Transverse colon (tissue), 4 donors: ENCODE measurements around the gene MIF4GD. TPM values are rescaled to one million over a fixed set of nuclear protein-coding genes. Genes with fewer than 3 reads are reported as not detected.
"Not testable (repeated sequence)": the region's sequence is repeated elsewhere in the genome, so short reads cannot be mapped to it uniquely, and the experiment has no call there.

Experiments used
- DNase-seq: peaks from one replicate; pipeline ENCODE4 v3.0.0-alpha.2; 2019
- H3K27ac ChIP-seq, 4 donors: fragments of 200-600 bp; sonication (generic); 2 replicates each; pipeline ENCODE4 v1.5.1; 2016 to 2018; ENCODE audit warnings: inconsistent platforms in 4 of 4
- H3K27me3 ChIP-seq: fragments of 200-600 bp; sonication (generic); 2 replicates; pipeline ENCODE4 v1.5.1; 2017; ENCODE audit warnings: inconsistent platforms
- H3K36me3 ChIP-seq, 4 donors: fragments of 200-600 bp; sonication (generic); 2 replicates each; pipeline ENCODE4 v1.5.1; 2017 to 2019; ENCODE audit warnings: inconsistent platforms in 4 of 4
- H3K4me1 ChIP-seq, 4 donors: fragments of 200-600 bp; sonication (generic); 2 replicates each; pipeline ENCODE4 v1.5.1; 2017 to 2020; ENCODE audit warnings: inconsistent platforms in 4 of 4
- H3K4me3 ChIP-seq, 4 donors: fragments of 200-600 bp; sonication (generic); 1 replicate in 1 of 4; 2 replicates in 3 of 4; pipeline versions ENCODE4 v1.5.1 to v1.6.1; 2017 to 2019; ENCODE audit warnings: inconsistent platforms in 4 of 4
- H3K9me3 ChIP-seq, 2 donors: fragments of 200-600 bp; sonication (generic); 2 replicates each; pipeline ENCODE4 v1.5.1; 2017 to 2019; ENCODE audit warnings: inconsistent platforms in 2 of 2
- EP300 ChIP-seq: sonication (generic); formaldehyde crosslinking; IDR thresholded peaks from one replicate; pipeline ENCODE4 v1.6.1; 2017; ENCODE audit warnings: antibody characterized with exemption, low read depth
- POLR2A ChIP-seq: fragments of 450-650 bp; IDR thresholded peaks from one replicate; pipeline ENCODE4 v1.6.1; 2016; ENCODE audit warnings: antibody characterized with exemption, mild to moderate bottlenecking, moderate library complexity
- POLR2AphosphoS5 ChIP-seq, 3 donors: sonication (generic); formaldehyde crosslinking; IDR thresholded peaks; one replicate each; pipeline ENCODE4 v1.6.1; 2016; ENCODE audit warnings: antibody characterized with exemption in 3 of 3
- WGBS, 2 donors: methylation state at CpG; one replicate each; pipeline ENCODE4 v1.1.5; 2018; ENCODE audit warnings: low coverage in 1 of 2; 5-methylcytosine and 5-hydroxymethylcytosine counted together
- in situ Hi-C, 4 donors: fragments of 200-750 bp; cut with MboI; loops; one replicate each; pipeline versions ENCODE4 v1.15.0 to v1.15.1; 2017; ENCODE audit warnings: low sequenced_read_pairs in 3 of 4, low pct_ligation_motif_present in 1 of 4, low pct_unique_long_range_greater_than_20kb in 1 of 4
- intact Hi-C: fragments of 100-400 bp; cut with DNase I; formaldehyde crosslinking; loops from one replicate; pipeline ENCODE4 v1.15.1; 2023; ENCODE audit warnings: low total_unique reads
- total RNA-seq, 4 donors: library from RNA; depleted of rRNA; stranded (reverse); fragments of >200 nt; gene quantifications; one replicate each; pipeline ENCODE4 v1.1.0, GENCODE V29; 2016
- TF ChIP-seq, protein P1 (sequence below), 5 experiments: fragments of 200-600 bp in 3 of 5; fragments of 450-650 bp in 2 of 5; sonication (generic) in 3 of 5; IDR thresholded peaks; 1 replicate in 2 of 5; 2 replicates in 3 of 5; pipeline ENCODE4 v1.5.1; 2016 to 2017; ENCODE audit warnings: antibody characterized with exemption in 5 of 5, inconsistent platforms in 3 of 5, mild to moderate bottlenecking in 2 of 5, moderate library complexity in 1 of 5

Gene MIF4GD
- total RNA-seq, 4 donors from 2014 or later: 9.0 to 44.0 (median 28.6) TPM

DNA sequence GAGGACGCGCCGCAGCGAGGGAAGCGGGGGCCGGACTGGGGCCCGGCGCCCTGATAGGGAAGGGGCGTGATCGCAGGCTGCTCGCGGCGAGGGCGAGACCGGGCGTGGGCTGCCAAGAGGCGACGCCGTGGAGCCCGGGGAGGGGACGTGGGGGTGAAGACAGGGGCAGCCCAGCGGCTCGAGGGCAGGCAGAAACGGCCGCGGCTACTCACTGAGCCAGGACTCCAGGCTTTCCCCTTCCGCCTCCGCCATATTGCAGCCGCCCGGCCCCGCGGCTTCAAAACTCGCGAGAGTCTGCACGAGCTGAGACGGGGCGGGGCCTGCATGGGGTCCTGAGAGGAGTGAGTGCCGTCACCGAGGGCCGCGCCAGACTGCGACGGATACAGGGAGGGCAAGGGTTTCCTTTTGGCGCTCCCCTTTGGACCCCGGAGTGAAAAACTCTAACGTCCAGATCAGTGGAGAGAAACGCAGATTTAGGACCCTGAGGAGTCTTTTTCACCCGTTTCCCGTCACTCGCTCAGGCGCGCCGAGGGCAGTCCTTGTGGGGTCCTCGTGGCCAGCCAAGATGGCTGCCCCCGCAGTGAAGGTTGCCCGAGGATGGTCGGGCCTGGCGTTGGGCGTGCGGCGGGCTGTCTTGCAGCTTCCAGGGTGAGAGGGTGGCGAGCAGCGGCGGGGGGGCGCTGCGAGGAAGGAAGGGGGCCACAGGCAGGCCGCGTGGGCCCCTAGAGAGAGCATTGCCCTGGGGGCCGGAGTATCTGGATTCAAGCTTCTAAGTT is 9.5 kb downstream of the MIF4GD start, which contains the start of the genes GGA3 and MRPS7:
Gene GGA3, minus strand, starts transcription at position 271 of the 776 bp plus-strand sequence. Its CDS starts 19 bp downstream, at position 252.
Gene MRPS7, plus strand, starts transcription at position 544 of the 776 bp plus-strand sequence. Its CDS starts 22 bp downstream, at position 566.
- Histone ChIP-seq H3K27ac (peak within 1 kb of the TSS; percentile 89 to 96 (median 92)), H3K9me3 (no peaks in the 10 kb centered on the region), H3K4me3 (peak within 1 kb of the TSS; percentile 68 to 90 (median 84)), H3K36me3 (peaks cover 0 to 13% (median 4%) of the 10 kb centered on the region in 4 donors), H3K4me1 (peaks cover 12 to 36% (median 27%) of the 10 kb centered on the region in 4 donors), H3K27me3 (no peaks in the 10 kb centered on the region)
- in situ Hi-C loops: no loop called here
- WGBS, 2 donors: 0% methylated on average over 52 of the region's 69 CpGs; no CpG with 5 or more reads in 1 of the 2 donors
- intact Hi-C loops: no loop called here
- peak; percentile 95 for DNase-seq
- TF ChIP-seq EP300 (no peak), POLR2AphosphoS5 (IDR thresholded peaks at IDR 0.05) (peak; percentile 40 to 82 (median 65)), POLR2A (peak; percentile 71)
- TF ChIP-seq, protein P1, sequence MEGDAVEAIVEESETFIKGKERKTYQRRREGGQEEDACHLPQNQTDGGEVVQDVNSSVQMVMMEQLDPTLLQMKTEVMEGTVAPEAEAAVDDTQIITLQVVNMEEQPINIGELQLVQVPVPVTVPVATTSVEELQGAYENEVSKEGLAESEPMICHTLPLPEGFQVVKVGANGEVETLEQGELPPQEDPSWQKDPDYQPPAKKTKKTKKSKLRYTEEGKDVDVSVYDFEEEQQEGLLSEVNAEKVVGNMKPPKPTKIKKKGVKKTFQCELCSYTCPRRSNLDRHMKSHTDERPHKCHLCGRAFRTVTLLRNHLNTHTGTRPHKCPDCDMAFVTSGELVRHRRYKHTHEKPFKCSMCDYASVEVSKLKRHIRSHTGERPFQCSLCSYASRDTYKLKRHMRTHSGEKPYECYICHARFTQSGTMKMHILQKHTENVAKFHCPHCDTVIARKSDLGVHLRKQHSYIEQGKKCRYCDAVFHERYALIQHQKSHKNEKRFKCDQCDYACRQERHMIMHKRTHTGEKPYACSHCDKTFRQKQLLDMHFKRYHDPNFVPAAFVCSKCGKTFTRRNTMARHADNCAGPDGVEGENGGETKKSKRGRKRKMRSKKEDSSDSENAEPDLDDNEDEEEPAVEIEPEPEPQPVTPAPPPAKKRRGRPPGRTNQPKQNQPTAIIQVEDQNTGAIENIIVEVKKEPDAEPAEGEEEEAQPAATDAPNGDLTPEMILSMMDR (IDR thresholded peaks at IDR 0.05): no peak

DNA sequence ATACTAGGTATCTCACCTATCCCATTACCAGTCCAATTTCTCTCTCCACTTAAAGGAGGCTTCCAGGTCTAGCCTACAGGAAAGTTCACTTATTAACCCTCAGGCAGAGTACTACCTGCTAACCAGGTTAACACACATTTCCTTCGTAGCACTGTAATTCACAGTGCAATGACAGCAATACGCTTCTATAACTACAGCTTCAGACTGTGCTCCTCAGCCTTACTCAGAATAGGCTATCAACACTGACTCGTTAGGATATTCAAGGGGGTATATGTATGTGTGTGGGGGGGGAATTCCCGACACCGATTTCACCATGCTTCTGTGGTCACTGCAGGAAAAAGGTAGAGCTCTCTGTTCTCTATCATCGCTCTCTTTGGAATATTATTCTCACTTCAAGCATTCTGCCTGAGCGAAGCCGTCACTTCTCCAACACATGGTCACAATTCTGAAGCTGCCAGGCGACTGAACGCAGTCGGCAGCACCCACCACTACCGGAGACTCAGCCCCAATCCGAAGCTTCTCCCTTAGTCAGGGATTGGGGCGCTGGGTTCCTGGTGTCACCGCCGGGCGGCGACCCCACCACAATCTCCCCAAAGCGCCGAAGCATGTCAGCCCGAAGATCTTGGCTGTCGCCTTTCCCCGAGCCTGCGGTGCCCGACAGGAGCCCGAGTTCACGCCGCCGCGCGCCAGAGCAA is 10.2 kb downstream of the MIF4GD start:
- Histone ChIP-seq H3K27ac (peak overlapping the region; percentile 89 to 96 (median 92)), H3K4me1 (peaks cover 12 to 36% (median 27%) of the 10 kb centered on the region in 4 donors), H3K4me3 (peak overlapping the region; percentile 68 to 90 (median 84)), H3K27me3 (no peaks in the 10 kb centered on the region), H3K9me3 (no peaks in the 10 kb centered on the region), H3K36me3 (peaks cover 0 to 6% (median 2%) of the 10 kb centered on the region in 4 donors)
- intact Hi-C loops (no loop called here), in situ Hi-C loops (no loop called here)
- TF ChIP-seq POLR2AphosphoS5 (IDR thresholded peaks at IDR 0.05): no peak
- TF ChIP-seq, protein P1 (IDR thresholded peaks at IDR 0.05): peak in 3 of 5 experiments; percentile 12 to 20 (median 13)
- DNase-seq: no peak
- 0 to 1% methylated on average over 5 to 28 of the region's 31 CpGs for WGBS, 2 donors

DNA sequence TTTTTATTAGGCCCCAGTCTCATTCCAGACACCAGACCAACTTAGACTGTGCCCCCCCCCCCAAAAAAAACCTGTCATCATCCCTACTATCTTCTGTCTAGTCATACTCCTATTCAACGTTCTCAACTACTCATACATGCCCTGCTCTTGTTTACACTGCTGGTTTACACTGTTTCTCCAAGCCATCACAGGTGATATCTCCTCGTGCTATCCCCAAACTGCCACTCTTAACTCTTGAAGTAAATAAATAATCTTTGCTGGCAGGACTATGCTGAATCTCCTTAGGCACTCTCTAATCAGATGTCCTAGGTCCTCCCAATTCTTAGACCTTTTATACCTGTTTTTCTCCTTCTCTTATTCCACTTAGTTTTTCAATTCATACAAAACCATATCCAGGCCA is 13.8 kb downstream of the MIF4GD start:
- H3K27me3 ChIP-seq, in situ Hi-C loops, H3K9me3 ChIP-seq, intact Hi-C loops, H3K27ac ChIP-seq, H3K4me3 ChIP-seq, DNase-seq, H3K36me3 ChIP-seq: not testable (repeated sequence)
- H3K4me1 ChIP-seq: peaks cover 8 to 29% (median 19%) of the 10 kb centered on the region in 4 donors
- 23% methylated on average over 2 of the region's 2 CpGs; no CpG with 5 or more reads in 1 of the 2 donors for WGBS, 2 donors

DNA sequence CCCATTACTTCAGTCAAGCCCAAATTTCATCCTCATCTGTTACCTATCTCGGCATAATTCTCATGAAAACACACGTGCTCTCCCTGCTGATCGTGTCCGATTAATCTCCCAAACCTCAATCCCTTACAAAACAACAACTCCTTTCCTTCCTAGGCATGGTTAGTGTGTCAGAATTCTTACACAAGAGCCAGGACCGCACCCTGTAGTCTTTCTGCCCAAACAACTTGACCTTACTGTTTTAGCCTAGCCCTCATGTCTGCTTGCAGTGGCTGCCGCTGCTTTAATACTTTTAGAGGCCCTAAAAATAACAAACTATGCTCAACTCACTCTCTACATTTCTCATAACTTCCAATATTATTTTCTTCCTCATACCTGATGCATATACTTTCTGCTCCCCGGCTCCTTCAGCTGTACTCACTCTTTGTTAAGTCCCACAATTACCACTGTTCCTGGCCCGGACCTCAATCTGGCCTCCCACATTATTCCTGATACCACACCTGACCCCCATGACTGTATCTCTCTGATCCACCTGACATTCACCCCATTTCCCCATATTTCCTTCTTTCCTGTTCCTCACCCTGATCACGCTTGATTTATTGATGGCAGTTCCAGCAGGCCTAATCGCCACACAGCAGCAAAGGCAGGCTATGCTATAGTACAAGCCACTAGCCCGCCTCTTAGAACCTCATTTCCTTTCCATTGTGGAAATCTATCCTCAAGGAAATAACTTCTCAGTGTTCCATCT is 14.9 kb downstream of the MIF4GD start:
- DNase-seq, intact Hi-C loops, H3K27me3 ChIP-seq, H3K9me3 ChIP-seq, H3K27ac ChIP-seq, H3K4me3 ChIP-seq, in situ Hi-C loops, H3K36me3 ChIP-seq: not testable (repeated sequence)
- WGBS, 2 donors: 70 to 81% methylated on average over 6 to 11 of the region's 11 CpGs
- H3K4me1 ChIP-seq: peaks cover 8 to 29% (median 17%) of the 10 kb centered on the region in 4 donors
